ENCODE results near the gene RBM12.

RBM12 gene

GRCh38 chr20:35638751-35639150 is 25.9 kb downstream of the RBM12 start:
- no peaks in the 10 kb centered on the region for H3K9me3 ChIP-seq (ENCODE audit: insufficient read depth, low read depth, low read length)
- no peaks in the 10 kb centered on the region for H3F3A ChIP-seq (ENCODE audit: low read depth)
- H3K4me3 ChIP-seq (ENCODE audit: low read length, poor library complexity, severe bottlenecking) = no peak overlapping the region
- H3K4me2 ChIP-seq (ENCODE audit: low read depth, low read length, poor library complexity, severe bottlenecking) = no peak overlapping the region
- H2AFZ ChIP-seq (ENCODE audit: low read length) = no peak overlapping the region
- TF ChIP-seq EZH2phosphoT487 (IDR thresholded peaks at IDR 0.05; ENCODE audit: borderline replicate concordance) (no peak), CTCF (conservative IDR thresholded peaks at IDR 0.05; ENCODE audit: low read length) (no peak)
- peaks cover 22% of the 10 kb centered on the region for H3K4me1 ChIP-seq (ENCODE audit: insufficient read depth, low read length, poor library complexity, severe bottlenecking)
- no peaks in the 10 kb centered on the region for H3K27me3 ChIP-seq (ENCODE audit: insufficient read depth, low read length, poor library complexity, severe bottlenecking)
- H3K79me2 ChIP-seq (ENCODE audit: insufficient read depth, low read length) = peaks cover 92% of the 10 kb centered on the region
- H3K36me3 ChIP-seq (ENCODE audit: insufficient read depth, low read length) = no peaks in the 10 kb centered on the region
- H3K9me2 ChIP-seq (replicated peaks; ENCODE audit: low read depth, low read length) = no peaks in the 10 kb centered on the region
- peaks cover 29% of the 10 kb centered on the region for H4K20me1 ChIP-seq (ENCODE audit: insufficient read depth, low read length, poor library complexity, severe bottlenecking)
- H3K9ac ChIP-seq (ENCODE audit: low read depth, low read length, poor library complexity, severe bottlenecking) = no peak overlapping the region

GRCh38 chr20:35637276-35637675 is 27.4 kb downstream of the RBM12 start:
- H3K79me2 ChIP-seq (ENCODE audit: insufficient read depth, low read length) = peaks cover 86% of the 10 kb centered on the region
- no peak overlapping the region for H3K4me2 ChIP-seq (ENCODE audit: low read depth, low read length, poor library complexity, severe bottlenecking)
- H3F3A ChIP-seq (ENCODE audit: low read depth) = no peaks in the 10 kb centered on the region
- no peak overlapping the region for H2AFZ ChIP-seq (ENCODE audit: low read length)
- no peak overlapping the region for H3K4me3 ChIP-seq (ENCODE audit: low read length, poor library complexity, severe bottlenecking)
- H3K36me3 ChIP-seq (ENCODE audit: insufficient read depth, low read length) = peaks cover 2% of the 10 kb centered on the region; the same call in 1 of the 2 replicates
- no peaks in the 10 kb centered on the region for H3K27me3 ChIP-seq (ENCODE audit: insufficient read depth, low read length, poor library complexity, severe bottlenecking)
- H3K4me1 ChIP-seq (ENCODE audit: insufficient read depth, low read length, poor library complexity, severe bottlenecking) = peaks cover 18% of the 10 kb centered on the region
- TF ChIP-seq EZH2phosphoT487 (IDR thresholded peaks at IDR 0.05; ENCODE audit: borderline replicate concordance) = no peak
- no peak for TF ChIP-seq CTCF (conservative IDR thresholded peaks at IDR 0.05; ENCODE audit: low read length)
- no peak overlapping the region for H3K9ac ChIP-seq (ENCODE audit: low read depth, low read length, poor library complexity, severe bottlenecking)
- H4K20me1 ChIP-seq (ENCODE audit: insufficient read depth, low read length, poor library complexity, severe bottlenecking) = peaks cover 29% of the 10 kb centered on the region
- no peaks in the 10 kb centered on the region for H3K9me2 ChIP-seq (replicated peaks; ENCODE audit: low read depth, low read length)
- H3K9me3 ChIP-seq (ENCODE audit: insufficient read depth, low read depth, low read length) = no peaks in the 10 kb centered on the region

GRCh38 chr20:35636095-35636494 is 28.6 kb downstream of the RBM12 start:
- Histone ChIP-seq H3K4me1 (ENCODE audit: insufficient read depth, low read length, poor library complexity, severe bottlenecking) (peaks cover 7% of the 10 kb centered on the region), H3K4me3 (ENCODE audit: low read length, poor library complexity, severe bottlenecking) (no peak overlapping the region), H3K79me2 (ENCODE audit: insufficient read depth, low read length) (peaks cover 81% of the 10 kb centered on the region), H3K9me2 (replicated peaks; ENCODE audit: low read depth, low read length) (no peaks in the 10 kb centered on the region), H3K9ac (ENCODE audit: low read depth, low read length, poor library complexity, severe bottlenecking) (no peak overlapping the region), H3K27me3 (ENCODE audit: insufficient read depth, low read length, poor library complexity, severe bottlenecking) (no peaks in the 10 kb centered on the region), H3K36me3 (ENCODE audit: insufficient read depth, low read length) (peaks cover 14% of the 10 kb centered on the region; the same call in 1 of the 2 replicates), H3F3A (ENCODE audit: low read depth) (no peaks in the 10 kb centered on the region), H3K4me2 (ENCODE audit: low read depth, low read length, poor library complexity, severe bottlenecking) (no peak overlapping the region), H2AFZ (ENCODE audit: low read length) (no peak overlapping the region), H3K9me3 (ENCODE audit: insufficient read depth, low read depth, low read length) (no peaks in the 10 kb centered on the region), H4K20me1 (ENCODE audit: insufficient read depth, low read length, poor library complexity, severe bottlenecking) (peaks cover 28% of the 10 kb centered on the region)
- TF ChIP-seq EZH2phosphoT487 (IDR thresholded peaks at IDR 0.05; ENCODE audit: borderline replicate concordance) (no peak), CTCF (conservative IDR thresholded peaks at IDR 0.05; ENCODE audit: low read length) (no peak)
